ENCODE measurements around the gene KLHDC4. TPM values are rescaled to one million over a fixed set of nuclear protein-coding genes. Genes with fewer than 3 reads are reported as not detected.

The KLHDC4 gene
- total and polyA plus RNA-seq, 7 donors: 12.7 to 71.0 (median 25.5) TPM

- WGBS, 2 donors: 75 to 91% methylated on average over 19 of the region's 19 CpGs
- Histone ChIP-seq H3K27ac (no peak overlapping the region), H3K4me3 (no peak overlapping the region), H3K27me3 (no peaks in the 10 kb centered on the region), H3K9me3 (no peaks in the 10 kb centered on the region), H3K4me1 (no peaks in the 10 kb centered on the region), H3K36me3 (peaks cover 0 to 18% (median 2%) of the 10 kb centered on the region in 4 donors)
- intact Hi-C loops (cut with DNase I): no loop called here
- no peak for DNase-seq
- TF ChIP-seq EP300 (IDR thresholded peaks at IDR 0.05) (no peak), POLR2A (IDR thresholded peaks at IDR 0.05) (no peak), POLR2AphosphoS5 (IDR thresholded peaks at IDR 0.05) (no peak)
- TF ChIP-seq, protein P1, sequence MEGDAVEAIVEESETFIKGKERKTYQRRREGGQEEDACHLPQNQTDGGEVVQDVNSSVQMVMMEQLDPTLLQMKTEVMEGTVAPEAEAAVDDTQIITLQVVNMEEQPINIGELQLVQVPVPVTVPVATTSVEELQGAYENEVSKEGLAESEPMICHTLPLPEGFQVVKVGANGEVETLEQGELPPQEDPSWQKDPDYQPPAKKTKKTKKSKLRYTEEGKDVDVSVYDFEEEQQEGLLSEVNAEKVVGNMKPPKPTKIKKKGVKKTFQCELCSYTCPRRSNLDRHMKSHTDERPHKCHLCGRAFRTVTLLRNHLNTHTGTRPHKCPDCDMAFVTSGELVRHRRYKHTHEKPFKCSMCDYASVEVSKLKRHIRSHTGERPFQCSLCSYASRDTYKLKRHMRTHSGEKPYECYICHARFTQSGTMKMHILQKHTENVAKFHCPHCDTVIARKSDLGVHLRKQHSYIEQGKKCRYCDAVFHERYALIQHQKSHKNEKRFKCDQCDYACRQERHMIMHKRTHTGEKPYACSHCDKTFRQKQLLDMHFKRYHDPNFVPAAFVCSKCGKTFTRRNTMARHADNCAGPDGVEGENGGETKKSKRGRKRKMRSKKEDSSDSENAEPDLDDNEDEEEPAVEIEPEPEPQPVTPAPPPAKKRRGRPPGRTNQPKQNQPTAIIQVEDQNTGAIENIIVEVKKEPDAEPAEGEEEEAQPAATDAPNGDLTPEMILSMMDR (IDR thresholded peaks at IDR 0.05): no peak
These were observed 65.2 kb downstream of the KLHDC4 start for GRCh38 chr16:87700406-87701077.

GRCh38 chr16:87698676-87699199 lies 67.0 kb downstream of the KLHDC4 start:
- no peak for TF ChIP-seq EP300 (IDR thresholded peaks at IDR 0.05)
- no peak for TF ChIP-seq POLR2AphosphoS5 (IDR thresholded peaks at IDR 0.05)
- TF ChIP-seq, protein P1 (IDR thresholded peaks at IDR 0.05): no peak
- H3K9me3 ChIP-seq: no peaks in the 10 kb centered on the region
- peaks cover 0 to 18% (median 2%) of the 10 kb centered on the region in 4 donors for H3K36me3 ChIP-seq
- H3K4me1 ChIP-seq: no peaks in the 10 kb centered on the region
- 77 to 87% methylated on average over 20 of the region's 20 CpGs for WGBS, 2 donors
- H3K27ac ChIP-seq: no peak overlapping the region
- no peak for DNase-seq
- no peak overlapping the region for H3K4me3 ChIP-seq
- intact Hi-C loops (cut with DNase I): no loop called here
- H3K27me3 ChIP-seq: no peaks in the 10 kb centered on the region

GRCh38 chr16:87698241-87698640 lies 67.5 kb downstream of the KLHDC4 start:
- DNase-seq: no peak
- 81 to 88% methylated on average over 7 of the region's 7 CpGs for WGBS, 2 donors
- Histone ChIP-seq H3K27ac (no peak overlapping the region), H3K4me1 (no peaks in the 10 kb centered on the region), H3K27me3 (no peaks in the 10 kb centered on the region), H3K4me3 (no peak overlapping the region), H3K36me3 (peaks cover 0 to 17% (median 2%) of the 10 kb centered on the region in 4 donors), H3K9me3 (no peaks in the 10 kb centered on the region)
- intact Hi-C loops (cut with DNase I): no loop called here
- TF ChIP-seq POLR2AphosphoS5 (IDR thresholded peaks at IDR 0.05) (no peak), EP300 (IDR thresholded peaks at IDR 0.05) (no peak), POLR2A (IDR thresholded peaks at IDR 0.05) (no peak)
- TF ChIP-seq, protein P1 (IDR thresholded peaks at IDR 0.05): no peak

DNA sequence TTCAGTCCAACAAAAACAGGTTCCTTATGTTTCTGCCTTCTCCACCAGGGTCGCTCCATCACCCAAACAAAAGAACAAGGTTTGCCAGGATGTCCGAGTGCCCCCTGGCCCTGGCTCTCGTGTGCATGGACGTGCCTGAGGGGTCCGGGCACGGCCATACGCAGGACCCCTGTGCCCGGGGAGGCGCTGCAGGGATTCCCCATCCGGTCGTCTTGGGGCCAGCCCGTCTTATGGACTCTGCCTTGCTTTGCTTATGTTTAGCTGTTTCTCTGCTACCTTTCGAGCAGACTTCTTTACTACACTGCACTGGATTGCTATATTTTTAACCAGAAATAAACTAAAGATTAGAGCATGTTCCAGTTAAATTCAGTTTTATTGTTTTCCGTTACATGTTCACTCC lies 68.0 kb downstream of the KLHDC4 start:
- no peak for DNase-seq
- Histone ChIP-seq H3K4me1 (no peaks in the 10 kb centered on the region), H3K4me3 (no peak overlapping the region), H3K9me3 (no peaks in the 10 kb centered on the region), H3K27ac (no peak overlapping the region), H3K36me3 (peaks cover 0 to 14% (median 2%) of the 10 kb centered on the region in 4 donors), H3K27me3 (no peaks in the 10 kb centered on the region)
- TF ChIP-seq POLR2A (IDR thresholded peaks at IDR 0.05): no peak
- no peak for TF ChIP-seq POLR2AphosphoS5 (IDR thresholded peaks at IDR 0.05)
- TF ChIP-seq, protein P1 (IDR thresholded peaks at IDR 0.05): no peak
- no peak for TF ChIP-seq EP300 (IDR thresholded peaks at IDR 0.05)
- intact Hi-C loops (cut with DNase I): no loop called here
- 93 to 94% methylated on average over 14 of the region's 14 CpGs for WGBS, 2 donors
